GM12801 (cell line): Measurements from ENCODE around the gene DDX53.

Experiments
- CTCF ChIP-seq: IDR thresholded peaks from one replicate; pipeline ENCODE4 v1.5.1; 2011; ENCODE audit warnings: control low read depth; ENCODE audit not compliant: insufficient read length; ENCODE audit errors: extremely low read depth

Gene DDX53

GRCh38 chrX:23008431-23009099, 8.8 kb downstream of the DDX53 start:
- no peak for TF ChIP-seq CTCF

GRCh38 chrX:23012162-23012561, 12.4 kb downstream of the DDX53 start:
- no peak for TF ChIP-seq CTCF

- no peak for TF ChIP-seq CTCF
Measured at GRCh38 chrX:23012636-23013035, 12.9 kb downstream of the DDX53 start.

- TF ChIP-seq CTCF: no peak
Measured at GRCh38 chrX:23013366-23013765, 13.6 kb downstream of the DDX53 start.

- no peak for TF ChIP-seq CTCF
Measured at GRCh38 chrX:23031600-23031999, 31.8 kb downstream of the DDX53 start.

- no peak for TF ChIP-seq CTCF
Measured at GRCh38 chrX:23035493-23035892, 35.7 kb downstream of the DDX53 start.

- TF ChIP-seq CTCF: no peak
Measured at GRCh38 chrX:23046443-23046842, 46.7 kb downstream of the DDX53 start.
